ENCODE results near the gene AHI1.

Gene AHI1

DNA sequence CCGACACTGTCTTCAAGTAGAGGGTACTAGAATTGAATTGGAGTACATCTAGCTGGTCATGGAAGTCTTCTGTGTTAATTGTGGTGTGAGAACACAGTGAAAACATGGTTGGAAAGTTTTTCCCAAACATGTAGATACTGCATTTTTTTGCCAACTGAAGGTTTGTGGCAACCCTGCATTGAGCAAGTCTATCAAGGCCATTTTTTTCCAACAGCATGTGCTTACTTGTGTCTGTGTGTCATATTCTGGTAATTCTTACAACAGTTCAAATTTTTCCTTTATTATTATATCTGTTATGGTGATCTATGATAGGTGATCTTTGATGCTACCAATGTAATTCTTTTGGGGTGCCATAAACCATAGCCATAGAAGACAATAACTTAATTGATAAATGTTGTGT, 169.4 kb downstream of the AHI1 start:
- no peak for DNase-seq (ENCODE audit: low read depth)

DNA sequence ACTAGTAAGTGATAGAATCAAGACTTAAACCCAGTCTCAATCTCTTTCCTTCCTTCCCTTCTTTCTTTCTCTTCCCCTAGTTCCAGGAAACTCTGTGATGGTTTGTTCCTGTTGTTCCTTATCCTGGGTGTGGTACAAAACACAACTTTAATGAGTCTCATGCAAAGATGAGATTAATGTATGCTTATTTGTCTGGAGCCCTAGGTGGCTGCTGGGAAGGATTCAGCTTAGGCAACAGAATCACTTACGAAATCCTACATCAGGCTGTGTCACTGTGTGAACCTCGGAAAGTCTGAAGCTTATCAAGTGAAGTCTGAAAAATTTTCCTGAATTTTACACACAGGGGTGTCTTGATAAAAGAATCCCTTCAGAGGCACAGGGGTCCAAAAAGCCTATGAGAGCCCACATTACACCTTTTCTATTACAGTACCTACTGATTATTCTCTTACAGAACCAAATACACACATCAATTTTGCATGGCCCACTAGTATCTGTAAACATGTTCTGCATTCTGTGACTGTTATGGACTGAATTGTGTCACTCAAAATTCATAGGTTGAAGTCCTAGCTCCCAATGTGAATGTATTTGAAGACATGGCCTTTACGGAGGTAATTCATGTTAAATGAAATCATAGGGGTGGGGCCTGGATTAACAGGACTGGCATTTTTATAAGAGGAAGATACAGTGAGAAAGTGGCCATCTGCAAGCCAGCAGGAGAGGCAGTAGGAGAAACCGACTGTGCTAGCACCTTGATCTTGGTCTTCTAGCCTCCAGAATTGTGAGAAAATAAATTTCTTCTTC, 171.7 kb downstream of the AHI1 start:
- DNase-seq (ENCODE audit: low read depth) = no peak

DNA sequence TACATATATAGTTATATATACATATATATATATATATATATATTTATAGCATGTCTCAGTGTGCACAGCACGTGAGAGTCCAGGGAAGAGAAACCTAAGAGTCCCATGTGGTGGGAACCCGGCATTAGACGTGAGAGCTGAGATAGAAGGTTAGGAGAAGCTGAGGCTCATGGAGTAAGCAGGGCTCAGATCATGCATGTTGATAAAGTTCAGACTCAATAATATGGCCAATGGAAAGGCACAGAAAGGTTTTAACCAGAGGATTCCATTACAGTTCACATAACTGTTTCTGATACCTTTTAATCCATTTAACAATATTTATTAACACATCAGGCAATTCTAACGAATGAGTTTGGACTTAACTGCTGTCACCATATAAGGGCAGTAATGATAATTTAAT, 173.0 kb downstream of the AHI1 start:
- DNase-seq (ENCODE audit: low read depth) = no peak

DNA sequence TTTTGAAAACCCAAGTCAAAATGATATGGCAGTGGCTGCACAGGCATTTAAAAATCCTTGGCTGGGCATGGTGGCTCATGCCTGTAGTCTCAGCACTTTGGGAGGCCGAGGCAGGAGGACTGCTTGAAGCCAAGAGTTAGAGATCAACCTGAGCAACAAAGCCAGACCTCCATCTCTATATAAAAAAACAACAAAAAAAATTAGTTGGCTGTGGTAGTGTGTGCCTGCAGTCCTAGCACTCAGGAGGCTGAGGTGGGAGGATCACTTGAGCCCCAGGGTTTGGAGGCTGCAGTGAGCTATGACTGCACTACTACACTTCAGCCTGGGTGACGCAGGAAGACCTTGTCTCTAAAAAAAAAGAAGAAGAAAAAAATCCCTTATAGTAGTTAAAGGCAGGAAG, 173.6 kb downstream of the AHI1 start:
- DNase-seq (ENCODE audit: low read depth) = no peak

DNA sequence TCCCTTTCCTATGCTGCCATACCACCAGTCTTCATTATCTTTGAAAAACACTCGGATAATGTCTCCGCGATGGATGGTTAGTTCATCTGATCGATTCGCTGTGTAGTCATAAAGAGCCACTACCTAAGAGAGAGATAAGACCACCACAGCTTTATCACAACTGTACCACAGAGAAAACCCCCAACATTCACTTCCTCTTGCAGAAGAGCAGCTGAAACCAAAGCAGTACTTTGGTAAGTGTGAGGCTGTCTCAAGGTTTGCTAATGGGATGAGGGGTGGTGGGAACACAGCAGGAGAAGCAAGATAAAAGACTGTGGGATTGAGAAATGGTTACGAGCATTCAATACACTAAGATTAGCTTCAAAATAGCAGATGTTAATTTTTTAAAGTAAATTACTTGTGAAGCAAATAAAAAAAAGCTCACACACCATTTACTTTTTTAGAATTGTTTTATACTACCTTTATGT, 174.3 kb downstream of the AHI1 start:
- no peak for DNase-seq (ENCODE audit: low read depth)

DNA sequence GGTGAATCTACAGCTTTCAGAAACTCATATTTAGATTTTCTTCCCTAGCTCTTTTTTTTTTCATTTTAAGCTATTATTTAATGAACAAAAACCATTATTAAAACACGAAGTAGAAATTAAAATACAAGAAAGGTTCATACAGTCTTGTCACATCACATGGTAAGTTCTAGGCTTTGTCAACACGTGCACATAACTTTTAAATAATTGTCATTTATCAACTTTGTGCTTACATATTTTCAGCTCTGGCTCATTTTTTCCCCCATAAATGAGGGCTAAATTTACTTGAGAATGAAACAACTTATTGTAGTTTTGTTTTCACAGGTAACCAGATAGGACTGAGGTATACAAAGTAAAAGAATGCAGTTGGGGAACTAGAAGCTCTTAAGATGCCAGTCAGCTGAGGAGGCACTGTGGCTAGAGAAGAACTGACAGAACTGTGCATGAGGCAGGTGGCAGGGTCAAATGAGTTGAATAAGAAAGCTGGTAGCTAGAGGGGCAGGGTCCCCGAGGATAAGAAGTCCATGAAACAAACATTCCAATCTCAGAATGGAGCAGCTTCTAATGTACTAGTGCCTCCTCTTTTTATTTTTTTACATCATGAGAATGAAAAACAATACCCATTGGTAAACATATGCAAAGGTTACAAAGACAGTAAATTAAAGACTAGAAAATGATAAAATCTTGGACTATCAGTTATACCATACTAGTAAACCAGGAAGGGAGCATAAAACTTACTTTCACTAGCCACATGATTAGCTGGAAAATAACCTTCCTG, 174.9 kb downstream of the AHI1 start:
- no peak for DNase-seq (ENCODE audit: low read depth)

DNA sequence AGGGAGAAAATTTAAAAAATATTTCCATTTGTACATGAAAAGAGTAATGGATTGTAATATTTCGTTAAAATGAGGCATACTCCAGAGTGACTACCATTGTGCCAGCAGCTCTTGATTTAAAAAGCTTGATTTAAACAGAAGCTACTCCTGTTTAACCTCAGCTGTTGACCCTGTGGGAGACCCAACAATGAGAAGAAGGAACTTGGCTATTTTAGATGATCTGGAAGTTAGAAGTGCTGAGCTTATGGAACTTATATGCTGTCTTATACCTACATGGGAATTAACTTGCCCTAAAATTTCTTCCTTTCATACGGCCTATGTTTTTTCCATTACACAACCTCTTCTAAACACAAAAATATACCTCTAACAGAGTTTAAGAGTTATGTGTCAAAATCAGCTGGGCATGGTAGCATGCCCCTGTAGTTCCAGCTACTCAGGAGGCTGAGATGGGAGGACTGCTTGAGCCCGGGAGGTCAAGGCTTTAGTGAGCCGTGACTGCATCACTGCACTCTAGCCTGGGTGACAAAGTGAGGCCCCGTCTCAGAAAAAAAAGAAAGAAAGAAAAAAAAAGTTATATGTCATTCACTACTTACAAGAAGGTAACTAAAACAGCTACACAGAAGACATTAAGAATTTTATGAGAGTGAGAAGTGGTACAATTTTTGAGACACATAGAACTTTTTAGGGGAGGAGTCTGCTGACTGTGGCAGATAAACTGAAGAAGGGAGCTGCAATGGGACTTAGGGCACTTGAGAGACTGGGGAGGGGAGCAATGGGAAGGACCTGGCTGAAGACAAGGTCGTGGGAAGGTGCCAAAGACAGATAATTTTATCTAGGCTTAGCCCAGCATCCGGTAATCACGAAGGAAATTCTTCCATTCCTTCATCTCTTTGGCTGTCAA, 176.6 kb downstream of the AHI1 start:
- DNase-seq (ENCODE audit: low read depth) = no peak

DNA sequence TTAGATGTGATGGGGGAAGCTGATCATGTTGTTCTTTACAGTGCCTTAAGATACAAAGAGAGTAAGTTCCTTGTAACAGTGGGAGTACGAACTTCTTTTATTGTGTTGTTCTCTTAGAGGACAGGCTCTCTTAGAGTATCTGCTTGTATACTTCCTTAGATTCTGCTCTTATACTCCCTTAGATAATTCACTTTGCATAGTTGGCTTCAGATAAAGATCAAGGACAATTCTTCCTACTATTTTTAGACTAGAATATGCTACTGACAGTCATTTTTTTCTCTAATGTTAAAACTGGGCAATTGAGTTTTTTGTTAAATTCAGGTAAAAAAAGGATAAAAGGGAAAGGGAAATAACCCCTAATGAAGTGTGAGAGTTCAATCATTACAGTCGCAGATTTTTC, 177.7 kb downstream of the AHI1 start:
- no peak for DNase-seq (ENCODE audit: low read depth)

DNA sequence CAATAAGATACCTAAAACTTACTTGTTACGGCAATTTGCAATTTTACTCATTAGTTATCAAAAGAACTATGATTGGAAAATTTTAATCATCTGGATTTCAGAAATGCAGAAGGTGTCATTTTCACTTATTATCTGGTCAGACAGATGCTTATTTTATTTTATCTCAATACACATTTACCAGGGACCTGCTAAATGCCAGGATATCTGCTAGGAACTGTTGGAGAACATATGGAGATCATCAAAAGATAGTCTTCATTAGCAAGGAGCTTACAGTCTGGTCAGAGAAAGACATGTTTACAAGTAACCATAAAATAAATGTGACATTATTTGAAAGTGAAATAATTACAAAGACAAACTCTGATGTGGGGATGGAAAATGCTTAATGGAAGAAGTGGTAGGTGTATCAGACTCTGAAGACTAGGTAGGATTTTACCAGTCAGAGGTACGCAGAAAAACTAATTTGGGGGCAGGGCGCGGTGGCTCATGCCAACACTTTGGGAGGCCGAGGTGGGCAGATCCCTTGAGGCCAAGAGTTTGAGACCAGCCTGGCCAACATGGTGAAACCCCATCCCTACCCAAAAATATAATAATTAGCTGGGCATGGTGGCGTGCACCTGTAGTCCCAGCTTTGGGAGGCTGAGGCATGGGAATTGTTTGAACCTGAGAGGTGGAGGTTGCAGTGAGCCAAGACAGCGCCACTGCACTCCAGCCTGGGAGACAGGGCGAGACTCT, 178.6 kb downstream of the AHI1 start:
- DNase-seq (ENCODE audit: low read depth) = no peak

DNA sequence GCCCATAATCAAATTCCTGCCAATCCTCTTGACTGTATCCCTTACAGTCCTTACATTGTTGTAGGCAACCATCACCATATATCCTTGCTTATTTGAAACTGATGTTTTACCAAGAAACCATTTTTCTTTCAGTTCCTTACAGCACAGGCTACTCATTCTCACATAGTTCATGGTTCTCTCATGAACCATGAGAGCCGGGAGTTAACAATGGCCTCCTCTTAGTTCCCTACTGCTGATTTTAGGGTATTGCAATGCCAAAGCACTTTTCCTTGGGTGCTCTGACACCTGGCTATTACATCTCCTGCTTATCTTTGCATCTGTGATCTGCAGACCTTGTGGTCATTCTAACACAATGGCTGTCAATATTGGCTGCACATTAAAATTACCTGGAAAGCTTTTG, 183.0 kb downstream of the AHI1 start:
- no peak for DNase-seq (ENCODE audit: low read depth)

DNA sequence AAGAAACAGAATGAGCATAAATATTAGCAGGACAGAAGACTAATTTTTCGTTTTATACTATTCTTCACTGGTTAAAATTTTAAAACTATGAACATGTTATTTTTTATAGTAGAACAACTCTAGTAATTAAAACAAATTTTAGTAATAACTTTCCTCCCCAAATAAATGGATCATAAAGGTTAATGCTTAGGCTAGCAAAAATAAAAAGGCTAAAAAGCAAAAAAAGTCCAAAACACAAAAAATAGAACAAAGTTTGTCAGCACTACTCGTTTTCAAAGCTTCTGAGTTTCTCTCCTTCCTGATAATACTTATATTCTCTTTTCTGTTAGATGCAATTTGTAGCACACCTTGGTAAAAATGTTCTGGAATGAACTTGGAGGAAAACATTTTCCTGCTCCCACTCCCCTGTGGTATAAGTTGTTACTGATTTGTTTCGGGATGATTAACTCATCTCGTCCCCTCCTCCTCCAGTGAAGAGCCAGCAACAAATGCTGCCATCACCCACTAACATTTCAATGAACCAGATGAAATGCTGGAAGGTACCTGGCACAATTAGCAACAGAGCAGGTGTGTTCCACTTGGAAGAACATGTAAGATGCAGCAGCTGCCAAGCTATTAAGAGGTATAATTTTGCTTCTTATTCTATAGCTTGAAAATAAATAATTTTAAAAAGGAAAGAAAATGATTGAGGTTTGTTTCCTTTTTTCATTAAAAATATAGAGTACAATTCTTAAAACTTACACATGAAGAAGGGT, 185.9 kb downstream of the AHI1 start:
- DNase-seq (ENCODE audit: low read depth) = no peak

DNA sequence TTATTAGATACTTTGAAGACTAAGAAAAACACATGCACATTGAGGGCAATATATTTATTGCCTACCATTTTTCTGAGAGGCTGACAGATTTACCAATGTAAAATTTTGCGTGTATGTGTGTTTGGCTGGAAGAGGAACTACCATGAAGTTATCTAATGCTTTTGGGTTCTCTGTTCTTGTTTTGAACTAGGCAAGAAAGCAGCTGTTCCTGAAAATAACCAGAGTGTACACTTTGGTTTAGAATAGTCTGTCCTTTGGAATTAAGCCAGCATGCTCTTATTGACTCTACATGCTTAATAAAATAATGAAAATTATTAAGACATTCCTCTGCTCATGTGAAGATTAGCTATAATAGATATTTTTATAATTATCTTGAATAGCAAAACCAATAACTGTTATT, 187.2 kb downstream of the AHI1 start:
- no peak for DNase-seq (ENCODE audit: low read depth)

DNA sequence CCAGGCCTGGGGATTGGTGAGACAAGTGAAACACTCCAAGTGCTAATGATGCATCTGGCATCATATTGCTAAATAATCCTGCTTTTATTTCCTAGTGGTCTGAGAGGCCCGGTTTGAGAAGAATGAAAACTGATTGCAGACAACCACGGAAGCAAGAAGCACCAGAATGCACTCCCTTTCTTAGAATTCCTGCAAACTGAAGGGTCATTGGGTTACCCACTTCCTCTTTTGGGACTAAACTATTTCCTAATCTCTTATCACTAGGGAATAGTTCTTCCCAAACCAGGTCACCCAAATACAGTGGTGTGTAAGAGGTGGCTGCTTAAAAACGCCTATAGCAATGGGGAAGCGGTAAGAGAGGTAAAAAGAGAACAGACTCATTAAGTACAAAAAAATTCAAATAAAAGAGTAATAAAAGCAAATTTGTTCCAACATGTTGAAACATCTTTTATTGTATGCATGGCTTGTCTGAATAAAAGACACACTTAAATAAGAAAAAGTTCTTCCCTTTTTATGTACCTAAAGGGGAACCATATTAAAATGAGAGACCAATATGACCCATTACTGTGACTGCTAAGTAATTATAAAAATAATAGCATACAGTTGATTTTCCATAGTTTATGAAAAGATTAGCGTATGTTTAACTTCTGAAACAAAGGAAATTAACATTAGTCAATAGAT, 190.7 kb downstream of the AHI1 start:
- no peak for DNase-seq (ENCODE audit: low read depth)

DNA sequence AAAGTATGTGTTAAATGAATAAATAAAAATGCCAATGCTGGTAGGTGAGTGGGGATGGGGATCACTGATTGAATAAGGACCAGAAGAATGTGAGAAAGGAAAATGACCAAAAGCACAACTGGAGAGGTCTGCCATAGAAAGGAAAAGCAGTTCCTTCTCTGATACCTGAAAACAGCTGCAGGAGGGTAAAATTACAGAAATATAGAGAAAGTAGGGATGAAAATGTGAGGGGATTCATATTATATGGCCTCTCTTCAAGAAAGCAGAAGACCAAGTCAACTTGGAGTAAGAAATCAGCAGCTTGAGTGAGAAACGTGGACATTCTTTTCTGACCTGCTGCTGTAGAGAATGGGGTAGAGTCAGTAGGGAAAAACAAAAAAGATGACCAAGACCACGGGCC, 191.4 kb downstream of the AHI1 start:
- no peak for DNase-seq (ENCODE audit: low read depth)

DNA sequence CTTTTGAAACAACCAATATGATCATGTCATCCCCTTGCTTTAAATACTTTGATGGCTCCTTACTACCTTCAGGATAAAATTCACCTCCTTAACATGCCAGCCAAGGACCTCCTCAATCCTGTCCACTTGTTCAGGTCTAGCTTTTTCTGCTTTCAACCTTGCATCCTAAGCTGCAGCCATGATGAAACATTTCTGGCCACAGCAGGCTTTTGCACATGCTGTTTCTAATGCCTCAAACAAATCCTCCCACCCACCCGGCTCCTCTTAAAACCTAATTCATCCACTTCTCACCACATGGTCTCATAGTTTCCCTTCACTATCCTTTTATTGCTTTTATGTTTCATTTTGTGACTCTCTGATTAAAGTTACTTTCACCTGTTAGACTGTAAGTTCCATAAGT, 191.9 kb downstream of the AHI1 start:
- DNase-seq (ENCODE audit: low read depth) = no peak

DNA sequence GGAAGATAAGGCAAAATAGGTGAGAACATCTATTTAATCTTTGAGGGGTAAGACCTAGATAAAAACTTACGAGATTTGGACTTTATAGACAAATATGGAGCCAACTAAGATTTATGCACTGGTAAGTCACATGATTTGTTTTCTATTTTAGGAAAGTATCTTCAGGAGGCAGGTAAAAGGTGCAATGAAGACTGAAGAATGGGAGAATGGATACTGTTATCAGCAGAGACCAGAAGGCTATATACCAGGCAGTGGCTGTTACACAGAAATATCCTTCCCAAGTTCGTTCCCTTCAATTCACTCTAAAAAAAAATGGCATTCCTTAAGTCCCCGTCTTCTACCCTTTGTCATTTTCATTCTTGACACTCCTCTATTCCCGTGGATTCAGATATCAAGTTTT, 192.7 kb downstream of the AHI1 start:
- DNase-seq (ENCODE audit: low read depth) = no peak

DNA sequence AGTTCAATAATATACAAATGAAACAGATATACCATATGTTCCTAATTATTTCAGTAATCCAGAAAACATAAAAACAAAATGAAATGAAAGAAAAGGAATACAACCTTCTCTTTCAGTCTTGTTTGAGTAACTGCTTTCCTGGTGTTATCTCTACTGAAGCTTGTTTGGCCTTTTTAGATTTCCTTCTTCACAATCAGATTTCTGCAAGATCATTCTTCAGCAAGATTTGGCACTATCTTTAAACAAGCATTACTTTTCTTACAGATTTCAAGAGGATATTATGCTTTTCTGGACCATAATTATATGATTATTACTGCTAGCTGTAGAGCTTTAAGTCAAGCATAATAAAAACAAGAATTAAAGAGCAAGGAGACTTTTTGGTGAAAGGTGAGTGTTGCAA, 196.2 kb downstream of the AHI1 start:
- no peak for DNase-seq (ENCODE audit: low read depth)

DNA sequence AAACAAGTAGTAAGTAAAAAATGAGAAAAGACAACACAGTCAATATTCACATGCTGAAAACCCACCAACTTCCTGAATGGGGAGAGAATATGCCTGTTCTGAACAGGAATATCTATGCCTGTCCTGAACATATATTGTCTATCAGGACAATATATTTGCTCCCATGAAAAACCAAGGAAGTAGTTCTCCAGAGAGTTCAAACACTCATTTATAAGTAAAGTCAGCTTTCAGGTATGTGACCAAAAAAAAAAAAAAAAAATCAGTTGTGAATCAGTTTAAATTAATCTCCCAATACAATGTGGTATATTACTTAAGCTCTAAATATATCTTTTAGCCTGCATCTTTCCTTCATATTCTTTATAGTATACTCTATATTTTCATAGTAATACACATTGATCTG, 197.0 kb downstream of the AHI1 start:
- no peak for DNase-seq (ENCODE audit: low read depth)

DNA sequence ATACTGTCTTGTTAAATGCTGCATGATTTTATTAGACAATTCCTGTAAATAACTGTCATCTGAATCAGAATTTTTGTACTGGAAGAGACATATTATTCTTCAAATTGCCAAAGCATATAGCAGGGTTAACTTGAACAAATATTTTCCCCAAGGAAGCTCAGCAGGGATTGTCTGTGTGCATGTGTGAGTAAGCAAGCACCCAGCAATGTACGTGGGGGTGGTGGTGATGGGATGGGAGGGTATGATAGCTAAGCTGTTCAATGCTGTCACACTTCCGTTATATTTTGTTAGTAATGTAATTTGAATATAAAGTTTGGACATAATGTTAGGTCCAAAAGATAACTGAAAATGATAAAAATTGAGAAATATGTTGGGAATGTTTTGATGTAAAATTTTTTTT, 198.3 kb downstream of the AHI1 start:
- DNase-seq (ENCODE audit: low read depth) = peak; percentile 23

DNA sequence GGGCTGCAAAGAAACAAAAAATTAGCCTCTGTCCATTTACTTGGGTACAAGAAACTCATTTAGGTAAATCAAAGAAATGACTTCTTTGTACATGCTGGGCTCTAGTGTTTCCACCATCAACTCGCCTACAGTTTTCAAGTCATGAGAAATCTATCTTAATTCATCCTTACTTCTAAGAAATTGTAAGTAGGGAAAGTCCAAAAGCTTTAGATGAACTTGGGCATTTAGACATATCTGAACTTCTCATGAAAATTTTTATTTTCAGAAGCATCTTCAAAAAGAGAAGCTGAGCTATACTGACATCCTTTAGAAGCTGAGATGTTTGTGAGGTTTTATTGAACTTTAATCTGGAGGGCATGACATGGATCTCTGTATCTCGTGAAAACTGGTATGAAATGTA, 199.1 kb downstream of the AHI1 start:
- no peak for DNase-seq (ENCODE audit: low read depth)

DNA sequence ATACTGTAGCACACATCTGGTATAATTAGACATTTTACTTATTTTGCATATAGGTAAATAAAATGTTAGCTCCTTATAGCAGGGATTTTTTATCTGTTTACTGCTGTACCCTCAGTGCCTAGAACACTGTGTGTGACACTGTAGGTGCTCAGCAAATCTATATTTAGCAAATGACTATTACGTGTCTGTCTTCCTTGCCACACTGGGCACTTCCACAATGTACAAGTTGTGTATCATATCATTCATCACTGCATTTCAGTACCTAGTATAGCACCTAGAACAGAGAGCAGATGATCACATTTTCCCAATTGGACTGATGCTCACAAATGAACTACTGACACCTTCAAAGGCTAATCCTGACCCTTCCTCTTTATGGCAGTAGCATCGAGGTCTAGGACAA, 200.8 kb downstream of the AHI1 start:
- DNase-seq (ENCODE audit: low read depth) = no peak

Measured in HS-27A (cell line).